ENCODE measurements around the gene SLC9A9. TPM values are rescaled to one million over a fixed set of nuclear protein-coding genes. Genes with fewer than 3 reads are reported as not detected.
A peak's percentile ranks its signal among the peaks of the same experiment; 100 is the strongest.

Gene SLC9A9
- total RNA-seq, 4 donors from 2014 or later, result 1.7 to 8.2 (median 3.6) TPM

- Histone ChIP-seq H3K9me3 (no peaks in the 10 kb centered on the region), H3K36me3 (no peaks in the 10 kb centered on the region), H3K4me1 (no peaks in the 10 kb centered on the region), H3K4me3 (no peak overlapping the region), H3K27ac (no peak overlapping the region), H3K27me3 (no peaks in the 10 kb centered on the region)
- intact Hi-C loops (cut with DNase I; ENCODE audit: low total_unique reads) (no loop called here), in situ Hi-C loops (cut with MboI; ENCODE audit: low sequenced_read_pairs in 4 of 4) (no loop called here)
- DNase-seq (no peak), ATAC-seq (no peak)
- no peak for TF ChIP-seq CTCF (IDR thresholded peaks at IDR 0.05 in 4 of 5, conservative IDR thresholded peaks at IDR 0.05 in 1 of 5)
- no peak for TF ChIP-seq POLR2A (IDR thresholded peaks at IDR 0.05)
Observed at GRCh38 chr3:143450632-143451031, 397.6 kb downstream of the SLC9A9 start.

GRCh38 chr3:143447491-143447890 lies 400.8 kb downstream of the SLC9A9 start:
- Histone ChIP-seq H3K36me3 (no peaks in the 10 kb centered on the region), H3K4me3 (no peak overlapping the region), H3K4me1 (peaks cover 3 to 6% of the 10 kb centered on the region in 2 donors), H3K9me3 (no peaks in the 10 kb centered on the region), H3K27ac (no peak overlapping the region), H3K27me3 (no peaks in the 10 kb centered on the region)
- DNase-seq (no peak), ATAC-seq (no peak)
- in situ Hi-C loops (cut with MboI; ENCODE audit: low sequenced_read_pairs in 4 of 4), result no loop called here
- intact Hi-C loops (cut with DNase I; ENCODE audit: low total_unique reads), result no loop called here
- TF ChIP-seq CTCF (IDR thresholded peaks at IDR 0.05 in 4 of 5, conservative IDR thresholded peaks at IDR 0.05 in 1 of 5) (no peak), POLR2A (IDR thresholded peaks at IDR 0.05) (no peak)

DNA sequence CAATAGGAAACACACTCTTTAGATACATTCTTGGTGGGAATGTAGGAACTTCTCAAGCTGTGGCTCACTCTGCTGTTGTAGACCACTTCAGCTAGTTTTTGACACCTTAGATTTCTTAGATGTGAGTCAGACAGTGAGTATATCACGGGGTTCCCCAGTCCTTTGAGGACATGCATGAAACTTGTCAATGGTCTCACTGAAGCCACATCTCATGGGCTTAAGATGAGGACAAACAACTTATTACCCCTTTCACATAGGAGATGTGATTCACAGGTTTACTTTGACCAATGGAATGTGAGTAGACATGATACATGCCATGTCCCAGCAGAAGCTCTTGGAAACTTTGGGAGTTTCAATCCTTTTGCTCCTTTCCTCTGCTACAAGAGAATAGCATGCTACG lies 403.1 kb downstream of the SLC9A9 start:
- intact Hi-C loops (cut with DNase I; ENCODE audit: low total_unique reads) (no loop called here), in situ Hi-C loops (cut with MboI; ENCODE audit: low sequenced_read_pairs in 4 of 4) (no loop called here)
- ATAC-seq (no peak), DNase-seq (no peak)
- H3K27ac ChIP-seq, result peak overlapping the region; percentile 16 to 72 (median 61)
- peaks cover 3 to 6% of the 10 kb centered on the region in 2 donors for H3K4me1 ChIP-seq
- no peak for TF ChIP-seq POLR2A (IDR thresholded peaks at IDR 0.05)
- TF ChIP-seq CTCF (IDR thresholded peaks at IDR 0.05 in 4 of 5, conservative IDR thresholded peaks at IDR 0.05 in 1 of 5), result no peak
- no peaks in the 10 kb centered on the region for H3K36me3 ChIP-seq
- no peaks in the 10 kb centered on the region for H3K9me3 ChIP-seq
- no peak overlapping the region for H3K4me3 ChIP-seq
- no peaks in the 10 kb centered on the region for H3K27me3 ChIP-seq

- in situ Hi-C loops (cut with MboI; ENCODE audit: low sequenced_read_pairs in 4 of 4), result no loop called here
- intact Hi-C loops (cut with DNase I; ENCODE audit: low total_unique reads), result no loop called here
- DNase-seq, result peak; percentile 31 to 55
- no peaks in the 10 kb centered on the region for H3K36me3 ChIP-seq
- H3K4me1 ChIP-seq, result peaks cover 3 to 6% of the 10 kb centered on the region in 2 donors
- H3K9me3 ChIP-seq, result no peaks in the 10 kb centered on the region
- H3K4me3 ChIP-seq, result no peak overlapping the region
- H3K27me3 ChIP-seq, result no peaks in the 10 kb centered on the region
- H3K27ac ChIP-seq, result peak overlapping the region; percentile 16 to 72 (median 61)
- ATAC-seq, result peak; percentile 87 to 94
- TF ChIP-seq POLR2A (IDR thresholded peaks at IDR 0.05), result no peak
- TF ChIP-seq CTCF (IDR thresholded peaks at IDR 0.05 in 4 of 5, conservative IDR thresholded peaks at IDR 0.05 in 1 of 5), result no peak
Observed at GRCh38 chr3:143443851-143444331, 404.4 kb downstream of the SLC9A9 start.
